HG02840 (cell line): ENCODE results near the gene R3HCC1L.
"Not testable (repeated sequence)": the region's sequence is repeated elsewhere in the genome, so short reads cannot be mapped to it uniquely, and the experiment has no call there.

Experiments used
- ATAC-seq: cut with Tn5 transposase; IDR thresholded peaks from one replicate; pipeline ENCODE4 v1.9.1; 2021; ENCODE audit warnings: mild to moderate bottlenecking, moderate library complexity, moderate number of reproducible peaks; ENCODE audit not compliant: unreplicated experiment, low FRiP score

R3HCC1L gene

GRCh38 chr10:98170249-98171117 lies 36.0 kb downstream of the R3HCC1L start:
- no peak for ATAC-seq

DNA sequence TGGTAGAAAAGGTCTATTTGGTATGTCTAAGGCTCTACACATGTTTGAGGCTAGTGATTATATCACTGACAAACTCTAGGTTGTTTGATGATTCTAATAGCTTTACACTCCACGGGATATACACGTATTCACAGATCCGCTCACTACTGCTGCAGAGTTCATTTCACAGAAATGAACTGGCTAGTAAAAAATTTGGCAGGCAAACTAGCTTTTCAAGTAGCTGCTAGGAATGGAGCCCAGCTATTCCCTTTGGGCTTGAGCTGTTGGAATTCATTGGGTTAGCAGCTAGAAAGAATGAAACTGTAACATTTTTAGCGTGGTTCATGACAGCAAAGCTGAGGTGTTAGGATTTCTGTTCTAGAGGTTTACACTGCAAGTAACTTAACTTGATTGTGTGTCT lies 37.6 kb downstream of the R3HCC1L start:
- no peak for ATAC-seq

GRCh38 chr10:98172495-98172894 lies 38.0 kb downstream of the R3HCC1L start:
- no peak for ATAC-seq

- no peak for ATAC-seq
These were observed 38.8 kb downstream of the R3HCC1L start for GRCh38 chr10:98173260-98173659.

GRCh38 chr10:98182351-98182915 lies 48.0 kb downstream of the R3HCC1L start:
- not testable (repeated sequence) for ATAC-seq

GRCh38 chr10:98186681-98187080 lies 52.2 kb downstream of the R3HCC1L start:
- ATAC-seq = no peak

DNA sequence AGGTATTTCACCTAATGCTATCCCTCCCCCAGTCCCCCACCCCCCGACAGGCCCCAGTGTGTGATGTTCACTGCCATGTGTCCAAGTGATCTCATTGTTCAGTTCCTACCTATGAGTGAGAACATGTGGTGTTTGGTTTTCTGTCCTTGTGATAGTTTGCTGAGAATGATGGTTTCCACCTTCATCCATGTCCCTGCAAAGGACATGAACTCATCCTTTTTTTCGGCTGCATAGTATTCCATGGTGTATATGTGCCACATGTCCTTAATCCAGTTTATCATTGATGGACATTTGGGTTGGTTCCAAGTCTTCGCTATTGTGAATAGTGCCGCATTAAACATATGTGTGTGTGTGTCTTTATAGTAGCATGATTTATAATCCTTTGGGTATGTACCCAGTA lies 56.3 kb downstream of the R3HCC1L start:
- ATAC-seq = not testable (repeated sequence)

- ATAC-seq = no peak
These were observed 58.6 kb downstream of the R3HCC1L start for GRCh38 chr10:98193037-98193436.

- ATAC-seq = no peak
These were observed 60.2 kb downstream of the R3HCC1L start for GRCh38 chr10:98194633-98195032.

- ATAC-seq = no peak
These were observed 60.7 kb downstream of the R3HCC1L start for GRCh38 chr10:98195120-98195519.

- ATAC-seq = no peak
These were observed 62.5 kb downstream of the R3HCC1L start for GRCh38 chr10:98196985-98197384.

DNA sequence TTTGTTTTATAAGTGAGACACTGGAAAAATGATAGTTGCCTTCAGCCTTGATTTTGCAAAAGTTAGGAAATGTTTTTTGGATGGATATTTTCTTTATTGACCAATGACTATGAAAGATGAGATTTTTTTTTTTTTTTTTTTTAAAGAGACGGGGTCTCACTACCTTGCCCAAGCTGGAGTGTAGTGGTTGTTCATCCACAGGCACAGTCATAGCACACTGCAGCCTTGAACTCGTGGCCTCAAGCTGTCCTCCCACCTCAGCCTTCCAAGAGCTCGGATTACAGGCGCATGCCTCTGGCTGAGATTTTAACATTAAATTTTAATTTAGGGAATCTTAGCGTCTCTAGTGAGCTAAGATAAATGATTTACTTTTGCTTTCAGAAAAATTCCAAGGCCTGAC lies 67.3 kb downstream of the R3HCC1L start:
- no peak for ATAC-seq

DNA sequence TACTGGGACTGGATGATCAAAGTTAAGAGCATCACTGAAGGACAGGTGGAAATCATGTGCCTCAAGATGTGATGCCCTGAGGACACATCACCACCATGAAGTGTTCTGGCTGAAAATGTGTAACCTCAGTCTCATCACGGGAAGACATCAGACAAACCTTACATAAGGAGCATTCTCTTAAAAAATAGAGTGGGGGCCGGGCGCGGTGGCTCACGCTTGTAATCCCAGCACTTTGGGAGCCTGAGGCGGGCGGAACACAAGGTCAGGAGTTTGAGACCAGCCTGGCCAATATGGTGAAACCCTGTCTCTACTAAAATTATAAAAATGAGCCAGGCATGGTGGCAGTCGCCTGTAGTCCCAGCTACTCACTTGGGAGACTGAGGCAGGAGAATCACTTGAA lies 67.9 kb downstream of the R3HCC1L start:
- no peak for ATAC-seq

- ATAC-seq = no peak
These were observed 70.9 kb downstream of the R3HCC1L start for GRCh38 chr10:98205351-98205750.

DNA sequence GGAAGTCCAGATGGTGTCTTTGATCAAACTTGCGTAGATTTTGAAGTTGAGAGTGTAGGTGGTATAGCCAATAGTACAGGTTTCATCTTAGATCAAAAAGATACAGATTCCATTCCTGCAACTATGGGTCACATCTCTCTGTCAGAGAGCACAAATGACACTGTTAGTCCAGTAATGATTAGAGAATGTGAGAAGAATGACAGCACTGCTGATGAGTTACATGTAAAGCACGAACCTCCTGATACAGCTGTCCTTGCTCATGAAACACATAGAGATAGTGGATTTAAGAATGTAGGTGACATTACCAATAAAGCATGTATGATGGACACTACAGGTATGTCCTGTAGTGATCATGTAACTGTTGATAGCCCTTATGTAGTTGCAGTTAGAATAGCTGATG lies 74.5 kb downstream of the R3HCC1L start:
- ATAC-seq = no peak

DNA sequence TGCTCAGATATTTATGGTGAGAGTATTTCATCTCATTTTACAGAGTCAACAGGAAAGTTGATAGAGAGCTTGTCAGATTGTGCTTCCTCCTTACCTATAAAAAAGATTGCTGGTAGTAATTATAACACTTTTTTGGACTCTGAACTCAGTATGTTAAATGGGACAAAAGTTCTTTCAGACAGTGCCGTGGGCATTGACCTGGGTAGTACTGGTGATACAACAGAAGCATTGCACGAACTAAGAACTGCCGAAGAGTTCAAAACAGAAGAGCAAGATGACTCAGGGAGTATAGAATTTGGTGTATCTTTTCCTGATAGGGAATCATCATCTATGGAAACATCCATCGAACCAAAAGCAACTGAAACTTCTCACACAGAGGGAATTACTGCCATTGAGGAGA lies 75.0 kb downstream of the R3HCC1L start:
- no peak for ATAC-seq

DNA sequence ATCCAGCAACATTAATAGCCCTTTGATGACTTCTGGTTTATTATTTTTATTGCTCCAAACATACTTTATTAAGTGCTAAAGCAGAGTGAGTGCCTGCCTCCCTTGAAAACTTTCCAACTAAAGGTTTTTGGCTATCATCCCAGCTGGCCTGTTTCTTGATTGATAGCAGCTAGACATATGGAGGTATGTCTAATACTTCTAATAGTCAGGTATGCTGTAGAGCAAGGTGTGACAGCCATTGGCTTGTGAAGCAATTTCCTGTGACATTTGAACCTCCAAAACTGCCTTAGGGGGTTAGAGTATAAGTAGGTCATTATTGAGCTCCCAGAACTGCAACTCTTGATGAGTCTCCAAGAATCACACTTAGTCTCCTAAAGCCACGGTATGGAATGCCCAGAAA lies 77.7 kb downstream of the R3HCC1L start:
- ATAC-seq = no peak

DNA sequence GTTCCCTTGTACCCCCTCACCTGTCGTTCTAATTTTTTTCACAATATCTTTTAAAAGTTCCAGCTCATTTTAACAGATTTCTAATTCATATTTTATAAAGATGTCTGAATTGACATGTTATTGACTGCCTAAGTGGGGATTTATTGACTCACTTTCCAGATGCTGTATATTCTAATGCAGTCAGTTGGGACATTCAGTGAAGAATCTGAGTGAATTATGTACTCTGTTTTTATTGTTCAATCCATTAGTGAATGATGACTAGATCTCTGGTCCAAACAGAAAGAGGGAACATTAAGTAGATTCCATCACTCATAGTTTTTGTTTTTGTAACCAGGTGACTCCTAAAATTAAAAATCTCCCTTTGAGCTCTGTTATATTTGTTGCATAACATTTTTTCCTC lies 79.3 kb downstream of the R3HCC1L start:
- ATAC-seq = no peak

DNA sequence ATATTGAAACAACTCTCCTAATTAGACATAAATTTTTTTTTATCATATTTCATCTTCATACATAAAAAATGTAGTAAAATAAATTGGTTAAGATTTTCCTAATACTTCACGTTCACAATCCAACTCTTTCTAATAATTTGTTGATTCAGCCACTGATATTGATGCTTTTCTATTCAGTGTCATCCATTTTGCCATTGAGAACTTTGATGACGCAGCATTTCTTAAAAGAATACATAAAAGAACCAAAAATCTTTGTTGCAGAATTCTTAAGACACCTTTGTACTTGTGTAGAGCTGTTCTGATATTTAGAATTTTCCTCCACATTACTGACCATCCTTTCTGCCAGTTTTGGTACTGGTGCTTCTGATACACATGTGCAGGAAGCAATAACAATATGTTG lies 80.9 kb downstream of the R3HCC1L start:
- no peak for ATAC-seq

- no peak for ATAC-seq
These were observed 83.3 kb downstream of the R3HCC1L start for GRCh38 chr10:98217801-98218200.

GRCh38 chr10:98223874-98224273 lies 89.4 kb downstream of the R3HCC1L start:
- no peak for ATAC-seq

- no peak for ATAC-seq
These were observed 90.1 kb downstream of the R3HCC1L start for GRCh38 chr10:98224509-98224908.
